ENCODE measurements around the gene YTHDF1.

Gene YTHDF1

DNA sequence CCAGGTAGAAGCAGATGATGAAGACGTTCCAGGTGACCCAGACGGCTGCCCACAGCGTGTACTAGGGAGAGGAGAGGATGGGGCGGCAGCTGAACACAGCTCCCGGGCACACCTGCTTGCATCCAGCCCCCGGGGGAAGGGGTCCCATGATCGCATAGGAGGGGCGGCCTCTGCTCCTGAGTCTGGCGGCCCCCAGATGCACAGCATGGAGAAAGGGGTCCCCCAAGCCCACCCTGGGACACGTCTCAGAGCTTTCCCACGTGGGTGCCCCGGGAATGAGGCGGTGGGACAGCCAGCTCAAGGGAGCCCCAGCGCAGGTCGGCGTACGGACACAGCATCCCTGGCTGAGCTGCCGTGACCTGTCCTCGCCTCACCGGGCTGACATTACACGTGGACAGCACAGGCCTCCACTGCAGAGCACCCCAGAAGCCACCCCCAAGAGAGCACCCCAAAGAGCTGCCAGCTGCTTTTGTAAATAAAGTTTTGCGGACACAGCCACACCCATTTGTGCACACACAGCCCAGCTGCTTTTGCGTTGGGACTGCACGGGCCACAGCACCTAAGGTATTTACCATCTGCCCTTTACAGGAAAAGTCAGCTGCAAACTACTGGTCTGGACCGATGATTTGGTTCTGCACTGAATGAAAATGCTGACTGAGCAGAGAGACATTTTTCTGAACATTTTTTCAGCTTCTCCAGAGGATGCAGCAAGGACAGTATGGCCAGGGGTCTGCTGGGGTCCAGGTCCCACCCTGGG is 33.1 kb upstream of the YTHDF1 start:
- DNase-seq: no peak

DNA sequence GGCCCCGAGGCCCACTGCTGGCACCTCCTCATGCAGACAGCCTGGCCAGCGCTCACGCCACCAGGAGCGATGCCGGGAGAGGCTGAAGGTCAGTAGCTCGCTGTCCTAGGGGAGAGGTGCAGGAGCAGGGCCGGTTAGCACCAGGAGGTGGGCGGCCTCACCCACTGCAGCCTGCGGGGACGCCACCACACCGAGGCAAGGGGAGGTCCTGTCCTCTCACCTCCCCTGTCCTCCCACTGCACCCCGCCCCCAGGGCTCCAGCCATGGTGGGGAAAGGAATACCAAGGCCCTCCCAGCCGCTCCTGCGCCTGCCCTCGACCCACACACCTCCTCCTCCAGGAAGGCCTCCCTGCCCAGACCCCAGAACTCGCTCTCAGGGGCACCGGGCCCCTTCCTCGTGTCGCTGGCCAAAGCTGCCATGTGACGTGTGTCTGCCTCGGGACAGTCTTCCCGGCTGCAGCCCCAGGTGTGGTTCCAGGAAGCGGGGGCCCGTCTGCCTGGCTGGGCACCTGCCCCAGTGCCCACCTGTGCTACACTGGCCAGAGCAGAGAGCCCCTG is 31.8 kb upstream of the YTHDF1 start:
- no peak for DNase-seq

DNA sequence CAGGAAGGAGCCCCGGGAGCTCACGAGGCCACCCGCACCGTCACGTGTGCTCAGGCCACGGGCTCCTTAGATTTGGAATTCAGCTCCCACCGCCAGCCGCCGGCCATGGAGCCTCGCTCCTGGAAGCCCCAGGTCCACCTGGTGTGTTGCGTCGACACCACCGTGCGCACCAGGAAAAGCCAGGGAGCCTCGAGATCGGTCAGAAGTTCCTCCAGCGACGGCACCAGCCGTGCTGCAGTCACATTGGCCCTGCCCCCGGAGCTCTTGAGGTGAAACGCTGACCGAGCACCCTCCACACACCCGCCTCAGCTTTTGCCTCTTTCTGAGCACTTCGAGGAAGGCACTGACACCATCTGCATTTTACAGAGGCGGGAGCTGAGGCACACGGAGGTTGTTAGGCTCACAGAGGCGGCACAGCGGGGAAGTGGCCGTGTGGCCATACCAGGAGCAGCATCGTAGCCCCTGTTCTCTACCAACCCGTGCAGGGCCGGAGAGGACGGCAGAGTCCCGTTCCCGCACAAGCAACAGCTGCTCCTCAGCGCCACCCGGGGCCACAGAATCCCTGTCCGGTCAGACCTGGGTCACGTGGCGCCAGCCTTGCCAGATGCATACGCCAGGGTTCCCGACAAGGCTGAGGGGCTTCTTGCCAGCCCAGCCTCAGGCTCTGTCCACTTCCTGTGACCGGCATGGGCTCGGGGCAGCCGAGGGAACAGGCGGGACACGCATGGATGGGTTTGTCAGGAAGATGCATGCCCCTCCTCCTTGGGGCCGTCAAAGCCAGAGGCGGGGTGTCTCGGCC is 30.8 kb upstream of the YTHDF1 start:
- no peak for DNase-seq

DNA sequence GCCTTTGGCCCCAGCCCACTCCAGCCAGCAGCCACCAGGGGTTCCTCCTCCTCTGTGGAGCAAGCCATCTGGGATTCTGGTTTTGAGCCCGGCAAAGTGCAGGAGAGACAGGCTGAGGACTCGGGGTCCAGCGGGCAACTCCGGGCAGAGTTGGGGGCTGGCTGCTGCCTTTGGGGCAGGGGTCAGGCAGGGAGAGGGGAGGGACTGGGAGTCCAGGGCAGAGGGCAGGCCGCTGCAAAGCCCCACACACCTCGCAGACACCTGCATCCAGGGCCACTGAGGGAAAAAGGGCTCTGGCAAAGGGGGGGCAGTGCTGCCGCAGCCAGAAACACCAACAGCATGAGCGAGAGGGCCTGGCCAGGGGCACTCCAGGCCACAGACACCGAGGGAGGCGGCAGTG is 28.5 kb upstream of the YTHDF1 start:
- no peak for DNase-seq

DNA sequence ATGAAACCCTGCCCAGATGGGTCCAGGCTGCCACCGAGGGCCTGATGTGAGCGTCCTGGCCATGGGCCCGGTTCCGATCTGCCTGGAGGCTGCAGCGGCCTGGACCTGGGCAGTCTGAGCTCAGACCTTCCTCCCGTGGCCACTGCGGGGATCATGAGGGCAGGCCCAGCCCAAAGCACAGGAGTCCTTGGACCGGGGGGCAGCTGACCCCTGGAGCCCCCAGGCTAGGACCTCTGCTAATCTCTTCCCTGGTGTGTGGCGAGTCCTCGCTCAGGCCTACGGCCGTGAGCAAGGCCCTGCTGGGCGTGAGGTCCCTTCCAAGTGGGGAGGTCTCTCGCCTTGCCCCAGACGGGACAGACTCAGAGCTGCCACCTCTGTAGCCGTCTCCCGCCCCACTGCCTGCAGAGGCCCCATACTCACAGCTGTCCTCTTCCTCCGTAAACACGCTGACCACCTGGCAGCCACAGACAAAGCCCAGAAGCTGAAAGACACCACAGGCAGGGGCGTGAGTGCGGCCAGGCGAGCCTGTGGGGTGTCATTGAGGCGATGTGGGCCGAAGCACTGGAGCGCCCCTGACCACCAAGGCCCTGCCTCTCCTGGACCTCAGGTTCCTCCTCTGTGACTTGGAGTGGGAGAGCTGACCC is 27.8 kb upstream of the YTHDF1 start:
- no peak for DNase-seq

DNA sequence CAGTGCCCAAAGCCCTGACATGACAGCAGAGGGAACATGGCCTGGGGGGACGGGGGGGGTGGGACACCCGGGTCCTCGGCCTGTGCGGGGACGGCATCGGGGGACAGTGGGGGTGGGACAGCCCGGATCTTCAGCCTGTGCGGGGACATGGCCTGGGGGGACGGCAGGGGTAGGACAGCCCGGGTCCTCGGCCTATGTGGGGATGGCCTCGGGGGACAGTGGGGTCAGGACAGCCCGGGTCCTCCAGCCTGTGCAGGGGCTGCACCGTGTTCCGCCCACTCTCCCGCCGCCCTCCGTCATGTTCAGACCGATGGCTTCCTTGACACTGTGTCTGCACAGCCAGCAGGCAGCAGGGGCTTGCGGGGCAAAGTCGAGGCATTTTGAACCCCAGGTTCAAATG is 26.8 kb upstream of the YTHDF1 start:
- DNase-seq: no peak

DNA sequence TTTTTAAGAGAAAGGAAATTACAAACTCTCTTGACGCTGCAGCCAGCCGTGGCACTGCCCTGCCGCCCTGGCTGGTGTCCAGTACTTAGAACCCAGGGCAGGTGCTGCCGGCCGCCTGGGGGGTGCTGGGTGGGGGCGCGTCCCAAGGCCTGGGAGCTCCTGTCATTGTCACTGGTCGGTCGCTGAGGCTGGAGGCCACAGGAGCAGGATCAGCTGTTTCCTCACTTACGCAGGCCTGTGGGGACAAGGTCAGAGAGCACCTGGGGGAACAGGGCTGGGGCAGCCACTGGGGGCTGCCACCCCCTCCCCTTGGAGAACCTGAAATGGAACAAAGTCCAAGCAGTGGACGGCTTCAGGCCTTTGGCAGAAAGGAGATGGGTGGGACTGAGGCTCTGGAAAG is 25.3 kb upstream of the YTHDF1 start:
- no peak for DNase-seq

DNA sequence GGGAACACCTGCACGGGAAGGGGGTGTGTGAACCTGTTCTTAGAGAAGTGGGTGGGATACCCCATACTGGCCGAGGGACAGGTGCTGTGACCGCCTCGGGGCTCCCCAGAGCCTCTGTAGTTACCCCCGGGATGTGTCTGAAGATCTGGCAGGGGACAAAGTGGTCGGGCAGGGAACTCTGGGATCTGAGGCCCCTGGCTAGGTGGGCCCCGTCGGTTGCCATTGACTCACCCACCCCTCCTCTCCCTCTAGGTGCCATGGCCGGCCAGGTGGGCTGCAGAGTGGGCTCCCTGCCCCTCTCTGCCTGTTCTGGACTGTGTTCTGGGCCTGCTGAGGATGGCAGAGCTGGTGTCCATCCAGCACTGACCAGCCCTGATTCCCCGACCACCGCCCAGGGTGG is 24.1 kb upstream of the YTHDF1 start:
- no peak for DNase-seq

DNA sequence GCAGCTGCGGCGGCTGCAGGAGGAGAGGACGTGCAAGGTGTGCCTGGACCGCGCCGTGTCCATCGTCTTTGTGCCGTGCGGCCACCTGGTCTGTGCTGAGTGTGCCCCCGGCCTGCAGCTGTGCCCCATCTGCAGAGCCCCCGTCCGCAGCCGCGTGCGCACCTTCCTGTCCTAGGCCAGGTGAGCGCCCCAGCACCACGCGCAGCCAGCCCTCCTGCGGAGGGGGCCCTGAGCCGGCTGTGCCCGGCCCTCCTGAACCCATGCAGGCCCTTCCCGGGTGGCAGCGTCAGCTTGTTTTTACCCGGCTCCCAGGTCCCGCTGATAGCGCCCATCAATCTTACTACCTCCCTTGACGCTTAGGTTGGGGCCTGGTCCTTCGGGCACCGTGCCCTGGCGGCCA is 23.5 kb upstream of the YTHDF1 start:
- DNase-seq: no peak

DNA sequence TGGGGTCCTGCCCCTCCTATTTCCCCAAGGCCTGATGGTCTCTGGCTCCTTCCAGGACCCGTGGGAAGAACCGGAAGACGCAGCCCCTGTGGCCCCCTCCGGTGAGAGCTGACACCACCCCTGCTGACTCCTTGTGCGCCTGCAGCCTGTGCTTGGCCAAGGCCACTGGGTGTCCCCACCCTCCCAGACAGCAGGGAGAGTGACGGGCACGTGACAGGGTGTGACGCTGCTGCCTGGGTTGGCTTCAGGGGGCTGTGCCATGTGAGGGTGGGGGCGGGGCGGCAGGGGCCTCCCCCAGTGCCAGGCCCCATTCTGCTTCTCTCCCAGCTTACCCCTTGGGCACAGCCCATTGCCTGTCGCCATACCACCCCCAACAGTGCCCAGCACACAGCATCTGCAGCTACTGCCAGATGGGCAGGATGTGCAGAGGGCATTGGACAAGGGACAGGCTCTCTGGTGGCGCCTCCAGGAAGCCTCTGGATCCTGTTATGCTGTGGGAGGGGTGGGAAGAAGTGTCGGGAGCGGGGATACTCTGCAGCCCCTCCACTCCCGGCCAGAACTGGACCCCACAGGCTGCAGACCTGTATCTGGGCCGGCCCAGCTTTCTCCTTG is 22.7 kb upstream of the YTHDF1 start:
- DNase-seq: peak; percentile 40

DNA sequence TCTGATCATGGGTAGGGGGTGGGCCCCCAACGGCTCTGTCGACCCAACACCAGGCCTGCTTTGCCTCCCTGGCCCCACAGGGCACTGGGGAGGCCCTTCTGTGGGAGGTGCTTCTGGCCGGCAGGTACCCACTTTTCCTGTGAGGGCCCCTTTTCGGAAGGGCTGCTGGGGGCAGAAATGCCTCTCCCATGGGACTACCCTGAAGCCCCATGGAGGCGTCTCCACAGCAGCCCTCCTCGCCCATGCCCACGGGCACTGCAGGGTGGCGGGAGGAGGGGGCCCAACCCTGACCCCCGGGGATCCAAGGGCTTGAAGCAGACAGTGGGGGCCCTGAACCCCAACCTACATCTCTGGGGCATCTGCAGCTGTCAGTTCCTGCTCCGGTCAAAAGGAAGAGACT is 22.1 kb upstream of the YTHDF1 start:
- no peak for DNase-seq

DNA sequence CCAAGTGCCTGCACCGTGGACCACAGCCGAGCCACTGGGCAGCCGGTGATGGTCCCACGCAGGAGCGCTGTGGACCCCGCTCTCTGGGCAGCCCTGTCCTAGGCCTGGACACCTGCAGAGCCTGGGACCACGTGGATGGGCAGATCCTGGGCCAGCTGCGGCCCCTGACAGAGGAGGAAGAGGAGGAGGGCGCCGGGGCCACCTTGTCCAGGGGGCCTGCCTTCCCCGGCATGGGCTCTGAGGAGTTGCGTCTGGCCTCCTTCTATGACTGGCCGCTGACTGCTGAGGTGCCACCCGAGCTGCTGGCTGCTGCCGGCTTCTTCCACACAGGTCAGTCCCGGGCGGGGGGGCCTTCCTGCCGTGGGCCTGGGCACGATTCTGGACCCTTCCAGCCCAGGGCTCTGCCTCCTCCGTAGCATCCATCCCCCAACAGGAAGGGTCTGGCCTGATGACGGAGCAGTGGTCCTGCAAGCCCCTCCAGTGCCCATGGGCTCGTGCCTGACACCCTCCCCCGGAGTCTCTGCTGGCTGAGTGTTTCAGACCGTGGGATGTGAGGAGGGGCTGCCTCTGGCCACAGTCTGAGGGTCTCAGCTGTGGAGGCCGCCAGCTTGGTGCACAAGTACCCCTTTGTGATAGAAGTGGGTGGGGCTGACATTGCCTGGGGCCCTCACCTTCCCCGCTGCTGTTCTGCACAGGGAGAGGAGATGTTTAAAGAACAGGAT is 20.3 kb upstream of the YTHDF1 start:
- no peak for DNase-seq

DNA sequence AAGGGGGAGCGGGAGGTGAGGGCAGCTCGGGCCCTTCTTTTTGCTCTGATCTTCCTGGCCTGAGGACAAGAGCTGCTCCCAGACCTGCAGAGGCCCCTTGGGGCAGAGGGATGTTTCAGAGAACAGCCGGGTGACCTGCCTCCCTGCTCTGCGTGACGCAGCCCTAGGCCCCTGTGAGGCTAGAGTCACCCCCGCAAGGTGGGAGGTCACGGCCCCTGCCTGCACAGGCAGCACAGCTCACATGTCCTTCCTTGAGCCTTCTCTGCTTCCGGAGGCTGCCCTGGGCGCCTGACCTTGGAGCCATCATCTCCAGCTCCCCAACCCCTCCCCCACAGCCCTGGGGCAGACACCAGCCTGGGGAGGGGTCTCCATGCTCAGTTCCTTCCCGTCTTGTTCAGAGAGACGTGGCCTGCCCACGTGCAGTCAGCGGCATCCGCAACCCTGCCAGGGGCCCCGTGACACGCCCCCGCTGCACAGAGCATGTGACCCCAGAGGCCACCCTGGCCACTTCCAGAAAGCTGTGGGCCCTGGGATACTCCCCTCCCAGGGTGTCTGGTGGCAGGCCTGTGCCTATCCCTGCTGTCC is 19.6 kb upstream of the YTHDF1 start, which contains the start of gene BIRC7:
TSS of gene BIRC7 (plus strand) at position 507 of the 585 bp plus-strand sequence. CDS start 192 bp downstream, outside the sequence.
- no peak for DNase-seq

DNA sequence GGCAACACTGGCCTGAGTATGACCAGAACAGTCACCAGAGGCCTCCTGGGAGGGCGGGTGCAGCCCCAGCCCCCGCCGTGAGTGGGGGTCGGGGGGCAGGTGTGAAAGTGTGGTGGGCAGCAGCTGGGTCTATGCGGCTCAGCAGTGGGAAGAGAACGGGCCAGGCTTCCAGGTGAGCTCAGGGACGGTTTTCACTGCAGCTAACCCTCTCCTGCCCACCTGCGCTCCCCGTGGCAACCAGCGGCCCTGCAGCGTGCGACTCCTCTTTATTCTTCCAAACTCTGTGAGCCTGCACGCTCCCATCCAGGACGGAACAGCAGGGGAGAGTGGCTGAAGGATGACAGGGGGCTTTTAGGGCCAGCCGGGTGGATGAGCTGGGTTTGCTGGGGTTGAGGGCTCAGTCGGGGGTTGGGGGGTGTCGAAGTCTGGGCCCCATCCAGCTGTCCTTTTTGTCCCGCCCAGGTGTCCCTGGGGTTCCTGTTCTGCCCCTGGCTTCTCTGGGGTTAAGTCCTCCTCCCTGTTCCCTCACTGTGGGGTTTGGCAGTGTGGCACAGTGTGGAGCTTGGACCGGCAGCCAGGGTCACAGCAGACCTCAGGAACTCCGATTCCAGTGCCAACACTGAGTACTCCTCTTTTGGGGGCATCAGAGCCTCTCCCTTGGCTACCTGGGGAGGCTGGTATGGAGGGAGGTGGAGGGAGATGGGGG is 18.9 kb upstream of the YTHDF1 start:
- peak; percentile 51 for DNase-seq

DNA sequence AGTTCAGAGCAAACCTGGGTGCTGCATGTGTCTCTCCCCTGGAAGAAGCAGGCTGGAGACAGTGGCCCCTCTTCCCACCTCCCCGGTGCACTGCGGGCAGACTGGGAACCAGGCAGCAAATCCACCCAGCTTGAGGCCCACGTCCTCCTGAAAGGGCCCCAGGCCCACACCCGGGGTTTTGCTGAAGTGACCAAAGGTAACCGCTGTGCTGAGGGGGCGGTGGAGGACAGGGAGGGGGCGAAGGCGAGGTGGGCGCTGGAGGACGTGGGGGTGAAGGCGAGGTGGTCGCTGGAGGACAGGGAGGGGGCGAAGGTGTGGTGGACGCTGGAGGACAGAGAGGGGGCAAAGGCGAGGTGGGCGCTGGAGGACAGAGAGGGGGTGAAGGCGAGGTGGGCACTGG is 18.0 kb upstream of the YTHDF1 start:
- no peak for DNase-seq

DNA sequence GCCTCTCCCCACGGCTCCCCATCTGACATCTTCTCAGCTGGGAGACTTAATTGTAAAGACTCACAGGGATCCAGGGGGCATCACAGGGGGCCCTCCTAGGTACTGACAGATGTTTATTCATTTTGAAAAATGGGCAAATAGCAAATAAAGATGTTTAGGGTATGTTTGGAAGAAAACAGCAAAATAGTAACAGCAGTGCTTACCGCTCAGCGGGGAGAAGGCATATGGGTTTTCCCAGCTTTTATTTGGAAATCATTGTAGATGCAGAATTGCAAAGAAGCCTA is 17.1 kb upstream of the YTHDF1 start:
- no peak for DNase-seq

DNA sequence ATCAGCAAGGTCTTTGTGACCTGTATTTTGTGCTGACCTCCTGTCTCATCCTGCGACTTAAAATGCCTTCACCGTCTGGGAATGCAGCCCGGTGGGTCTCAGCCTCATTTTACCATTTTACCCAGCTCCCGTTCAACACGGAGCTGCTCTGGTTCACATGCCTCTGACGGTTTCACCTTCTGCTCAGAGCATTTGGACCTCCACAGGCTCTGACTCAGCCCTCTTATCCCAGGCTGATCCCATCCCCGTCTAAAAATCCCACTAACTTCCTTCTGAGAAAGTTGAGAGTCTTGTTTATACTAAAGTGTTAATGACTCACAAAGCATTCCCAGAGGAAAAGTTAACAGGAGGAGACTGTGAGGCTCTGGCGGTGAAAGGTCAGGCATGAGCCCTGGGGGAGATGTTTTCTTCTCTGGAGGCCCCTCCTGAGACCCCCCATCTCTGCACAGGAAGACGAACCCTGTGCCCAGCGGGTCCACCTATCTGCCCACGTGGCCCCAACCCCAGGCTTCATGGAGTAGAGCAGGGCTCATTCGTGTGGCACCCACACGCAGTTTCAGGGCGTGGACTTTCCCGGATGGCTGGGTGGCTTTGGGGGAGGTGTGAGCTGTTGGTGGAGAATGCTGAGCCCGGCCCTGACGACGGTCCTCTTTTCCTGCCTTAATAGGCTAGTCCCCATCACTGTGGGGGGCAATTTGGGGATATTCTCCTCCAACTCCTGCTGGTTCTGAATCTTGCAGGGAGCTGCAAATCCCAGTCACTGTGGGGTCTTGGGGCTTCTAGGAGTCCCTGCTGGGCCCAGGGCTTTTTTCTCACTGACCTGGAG is 16.5 kb upstream of the YTHDF1 start:
- no peak for DNase-seq

DNA sequence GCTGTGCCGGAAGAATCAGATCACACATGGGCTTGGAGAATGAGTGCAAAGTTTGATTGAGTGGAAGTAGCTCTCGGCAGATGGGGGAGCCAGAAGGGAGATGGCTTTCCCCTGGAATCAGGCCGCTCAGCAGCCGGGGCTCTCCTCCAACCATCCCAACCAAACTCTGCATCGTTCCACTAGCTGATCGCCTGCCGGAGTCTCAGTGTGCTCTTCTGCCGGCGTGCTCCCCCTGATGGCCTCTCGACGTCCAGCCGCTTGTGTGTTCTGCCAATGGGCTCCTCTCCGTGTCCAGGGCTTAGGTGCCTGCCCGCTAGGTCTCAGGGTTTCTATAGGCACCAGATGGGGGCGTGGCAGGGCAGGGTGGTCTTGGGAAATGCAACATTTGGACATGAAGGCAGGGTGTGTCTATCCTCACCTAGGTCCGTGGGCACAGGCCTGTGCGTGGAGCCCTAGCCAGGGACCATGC is 14.9 kb upstream of the YTHDF1 start:
- DNase-seq: peak; percentile 64

DNA sequence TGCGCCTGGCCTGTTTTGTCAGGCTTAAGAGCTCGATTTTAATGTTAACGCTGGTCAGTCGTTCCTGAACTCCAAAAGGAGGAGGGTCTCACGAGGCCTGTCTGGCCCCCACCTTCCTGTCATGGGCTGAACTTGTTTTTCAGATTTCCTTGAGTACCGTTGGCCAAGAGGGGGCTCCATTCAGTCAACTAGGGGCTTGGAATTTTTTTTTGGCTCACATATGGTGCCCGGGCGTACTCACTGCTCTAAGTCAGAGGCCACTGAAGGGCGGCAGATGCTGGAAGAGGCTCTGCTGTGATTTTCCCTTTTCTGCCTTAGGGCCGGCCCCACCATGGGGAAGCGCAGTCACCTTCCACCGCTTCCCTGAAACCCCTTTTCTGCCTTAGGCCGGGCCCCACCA is 12.9 kb upstream of the YTHDF1 start:
- no peak for DNase-seq

DNA sequence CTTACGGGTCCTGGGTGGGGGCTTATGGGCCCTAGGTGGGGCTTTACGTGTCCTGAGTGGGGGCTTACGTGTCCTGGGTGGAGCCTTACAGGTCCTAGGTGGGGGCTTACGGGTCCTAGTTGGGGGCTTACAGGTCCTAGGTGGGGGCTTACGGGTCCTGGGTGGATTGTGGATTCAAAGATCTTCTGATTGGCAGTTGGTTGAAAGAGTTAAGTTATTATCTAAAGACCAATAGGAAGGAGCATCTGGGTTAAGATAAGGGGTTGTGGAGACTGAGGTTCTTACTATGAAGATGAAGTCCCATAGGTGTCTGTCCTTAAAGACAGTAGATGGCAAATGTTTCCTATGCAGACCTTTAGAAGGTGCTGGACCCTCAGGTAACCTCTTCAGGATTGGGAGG is 11.3 kb upstream of the YTHDF1 start:
- DNase-seq: no peak
